Central memory CD8-positive, alpha-beta T cell (primary cell): ENCODE measurements around the gene DHRS3.

Experiments
- ATAC-seq: fragments of 150-1000 bp; cut with Tn5 transposase; replicated peaks from 2 replicates; pipeline ENCODE4 v1.10.0; 2022; ENCODE audit warnings: mild to moderate bottlenecking, moderate FRiP score, moderate number of reproducible peaks; ENCODE audit not compliant: poor library complexity, severe bottlenecking; ENCODE audit errors: extremely low read depth
- DNase-seq, 2 donors: peaks; one replicate each; pipeline ENCODE4 v3.0.0; 2021; ENCODE audit warnings: low spot score in 2 of 2
- H3K27ac Mint-ChIP-seq: one replicate; pipeline ENCODE4 v1.8.0; 2022; ENCODE audit warnings: low read depth, mild to moderate bottlenecking, moderate library complexity, mixed read lengths
- H3K27me3 Mint-ChIP-seq: one replicate; pipeline ENCODE4 v1.8.0; 2022; ENCODE audit warnings: mixed read lengths
- H3K36me3 Mint-ChIP-seq: one replicate; pipeline ENCODE4 v1.8.0; 2022; ENCODE audit warnings: mild to moderate bottlenecking, moderate library complexity, mixed read lengths; ENCODE audit not compliant: insufficient read depth
- H3K4me1 Mint-ChIP-seq: one replicate; pipeline ENCODE4 v1.8.0; 2022; ENCODE audit warnings: mixed read lengths
- H3K4me3 Mint-ChIP-seq: one replicate; pipeline ENCODE4 v1.8.0; 2022; ENCODE audit warnings: mild to moderate bottlenecking, moderate library complexity, mixed read lengths
- H3K9me3 Mint-ChIP-seq: one replicate; pipeline ENCODE4 v1.8.0; 2022; ENCODE audit warnings: mixed read lengths

DHRS3 gene

GRCh38 chr1:12618965-12619791, 1.2 kb upstream of the DHRS3 start:
- peak overlapping the region; percentile 96 for H3K27ac Mint-ChIP-seq
- H3K9me3 Mint-ChIP-seq = no peaks in the 10 kb centered on the region
- peaks cover 54% of the 10 kb centered on the region for H3K4me1 Mint-ChIP-seq
- DNase-seq (no peak), ATAC-seq (peak; percentile 13)
- peak overlapping the region; percentile 99 for H3K4me3 Mint-ChIP-seq
- H3K27me3 Mint-ChIP-seq = no peaks in the 10 kb centered on the region
- H3K36me3 Mint-ChIP-seq = peaks cover 19% of the 10 kb centered on the region

DNA sequence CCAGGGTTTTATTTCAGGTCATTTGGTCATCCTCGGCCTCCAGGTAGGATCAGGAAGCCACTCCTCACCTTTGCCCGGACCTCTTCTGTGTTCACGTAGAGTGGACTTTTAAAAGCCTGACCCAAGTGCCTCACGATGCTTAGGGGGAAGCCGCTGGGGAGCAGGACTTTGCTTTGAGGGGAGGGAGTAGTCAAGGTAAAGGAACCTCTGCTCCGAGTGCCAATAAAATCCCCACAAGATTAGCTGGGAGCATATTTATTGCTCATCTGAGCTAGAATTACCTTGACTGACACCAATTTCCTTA, 603 bp upstream of the DHRS3 start:
- Mint-ChIP-seq H3K27ac (peak overlapping the region; percentile 96), H3K4me1 (peaks cover 56% of the 10 kb centered on the region), H3K27me3 (no peaks in the 10 kb centered on the region), H3K4me3 (peak overlapping the region; percentile 99), H3K9me3 (no peaks in the 10 kb centered on the region), H3K36me3 (peaks cover 19% of the 10 kb centered on the region)
- DNase-seq (no peak), ATAC-seq (no peak)

DNA sequence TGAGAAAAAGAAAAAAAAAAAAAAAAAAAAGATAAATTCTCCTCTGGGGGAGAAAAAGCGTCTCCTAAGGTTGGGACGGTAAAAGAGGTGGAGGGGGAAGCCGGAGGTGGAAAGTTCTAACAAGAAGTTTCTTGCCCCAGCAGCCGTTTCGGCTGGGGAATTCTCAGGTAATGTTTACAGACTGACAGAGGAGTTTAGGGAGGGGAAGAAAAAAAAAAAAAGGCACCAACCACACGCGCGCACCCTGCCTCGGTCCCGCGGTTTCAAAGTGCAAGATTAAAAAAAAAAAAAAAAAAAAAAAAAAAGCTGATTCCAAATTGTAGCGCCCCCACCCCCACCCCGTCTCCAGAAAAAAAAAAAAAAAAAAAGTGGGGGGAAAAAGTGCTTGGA, 504 bp downstream of the DHRS3 start:
- peaks cover 19% of the 10 kb centered on the region for H3K36me3 Mint-ChIP-seq
- H3K9me3 Mint-ChIP-seq = no peaks in the 10 kb centered on the region
- H3K4me1 Mint-ChIP-seq = peaks cover 67% of the 10 kb centered on the region
- ATAC-seq = peak; percentile 21
- DNase-seq = peak in 1 of 2 donors; percentile 24
- H3K27ac Mint-ChIP-seq = peak overlapping the region; percentile 96
- H3K27me3 Mint-ChIP-seq = no peaks in the 10 kb centered on the region
- peak overlapping the region; percentile 99 for H3K4me3 Mint-ChIP-seq

- Mint-ChIP-seq H3K4me1 (peaks cover 73% of the 10 kb centered on the region), H3K9me3 (no peaks in the 10 kb centered on the region), H3K4me3 (peak overlapping the region; percentile 99), H3K27ac (peak overlapping the region; percentile 96), H3K27me3 (no peaks in the 10 kb centered on the region), H3K36me3 (peaks cover 23% of the 10 kb centered on the region)
- ATAC-seq (no peak), DNase-seq (no peak)
Measured at GRCh38 chr1:12616709-12617373, 1.2 kb downstream of the DHRS3 start.

GRCh38 chr1:12615865-12616708, 1.9 kb downstream of the DHRS3 start:
- Mint-ChIP-seq H3K9me3 (no peaks in the 10 kb centered on the region), H3K4me3 (peak overlapping the region; percentile 99), H3K4me1 (peaks cover 76% of the 10 kb centered on the region), H3K27me3 (no peaks in the 10 kb centered on the region), H3K27ac (peak overlapping the region; percentile 96), H3K36me3 (peaks cover 25% of the 10 kb centered on the region)
- ATAC-seq (no peak), DNase-seq (no peak)

GRCh38 chr1:12615159-12615864, 2.7 kb downstream of the DHRS3 start:
- H3K27me3 Mint-ChIP-seq = no peaks in the 10 kb centered on the region
- peak overlapping the region; percentile 99 for H3K4me3 Mint-ChIP-seq
- peak overlapping the region; percentile 96 for H3K27ac Mint-ChIP-seq
- DNase-seq (no peak), ATAC-seq (no peak)
- peaks cover 27% of the 10 kb centered on the region for H3K36me3 Mint-ChIP-seq
- no peaks in the 10 kb centered on the region for H3K9me3 Mint-ChIP-seq
- peaks cover 78% of the 10 kb centered on the region for H3K4me1 Mint-ChIP-seq

DNA sequence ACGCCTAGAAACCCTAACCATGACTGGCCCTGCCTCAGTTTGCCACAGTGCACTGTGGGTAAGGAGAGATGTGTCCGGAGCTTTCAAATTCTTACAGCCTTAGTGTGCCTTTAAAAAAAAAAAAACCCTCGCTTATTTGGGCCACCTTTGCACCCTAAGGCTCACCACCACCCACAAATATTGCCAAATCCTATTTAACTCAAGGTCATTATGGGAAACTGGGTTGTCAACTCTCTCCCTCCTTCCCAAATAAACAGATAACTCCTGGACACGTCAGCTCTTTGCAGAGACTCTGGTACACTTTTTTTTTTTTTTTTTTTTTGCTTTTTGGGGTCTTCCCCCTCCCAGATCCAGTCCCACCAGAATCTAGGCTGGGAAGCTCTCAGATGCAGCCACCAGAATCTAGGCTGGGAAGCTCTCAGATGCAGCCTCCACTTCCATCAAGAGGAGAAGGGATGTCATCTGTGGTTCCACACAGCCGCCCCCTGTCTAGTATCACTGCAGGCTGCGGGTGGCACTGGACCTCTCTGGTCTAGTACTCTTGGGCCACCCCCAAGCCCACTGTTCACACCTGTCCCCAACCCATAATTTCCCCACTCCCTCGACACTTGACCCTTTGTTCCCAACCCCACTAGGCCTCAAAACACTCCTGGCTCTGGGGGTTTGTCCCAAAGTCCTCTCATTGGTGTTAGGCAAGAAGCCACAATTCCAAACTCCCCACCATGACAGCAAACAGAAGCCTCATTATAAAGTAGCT, 3.4 kb downstream of the DHRS3 start:
- H3K9me3 Mint-ChIP-seq = no peaks in the 10 kb centered on the region
- peak overlapping the region; percentile 84 for H3K27ac Mint-ChIP-seq
- no peak for DNase-seq
- H3K4me1 Mint-ChIP-seq = peaks cover 77% of the 10 kb centered on the region
- ATAC-seq = no peak
- H3K27me3 Mint-ChIP-seq = no peaks in the 10 kb centered on the region
- H3K4me3 Mint-ChIP-seq = peak overlapping the region; percentile 99
- H3K36me3 Mint-ChIP-seq = peaks cover 28% of the 10 kb centered on the region

GRCh38 chr1:12613180-12613579, 4.8 kb downstream of the DHRS3 start:
- Mint-ChIP-seq H3K4me1 (peaks cover 73% of the 10 kb centered on the region), H3K27ac (no peak overlapping the region), H3K4me3 (no peak overlapping the region), H3K9me3 (no peaks in the 10 kb centered on the region), H3K36me3 (peaks cover 22% of the 10 kb centered on the region), H3K27me3 (no peaks in the 10 kb centered on the region)
- ATAC-seq (no peak), DNase-seq (no peak)

DNA sequence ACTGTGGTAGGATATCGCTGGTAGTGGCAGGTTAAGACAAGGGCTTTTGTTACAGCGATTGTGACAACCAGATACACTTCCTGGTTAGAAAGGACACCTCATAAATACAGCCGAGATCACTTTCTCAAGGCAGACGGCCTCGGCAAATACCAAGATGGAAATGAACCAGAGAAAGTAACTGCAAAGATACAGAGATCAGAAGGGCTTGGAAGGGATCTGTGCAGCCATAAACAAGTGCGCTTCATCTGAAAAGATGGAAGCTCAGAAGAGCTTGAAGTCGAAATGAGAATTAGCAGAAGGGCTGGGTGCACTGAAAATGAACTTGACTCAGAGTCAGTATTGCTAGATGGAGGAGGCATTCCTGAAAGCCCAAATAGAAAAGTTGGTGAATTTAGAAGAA, 7.1 kb downstream of the DHRS3 start:
- H3K27ac Mint-ChIP-seq = peak overlapping the region; percentile 73
- H3K27me3 Mint-ChIP-seq = no peaks in the 10 kb centered on the region
- H3K36me3 Mint-ChIP-seq = peaks cover 11% of the 10 kb centered on the region
- peaks cover 69% of the 10 kb centered on the region for H3K4me1 Mint-ChIP-seq
- no peaks in the 10 kb centered on the region for H3K9me3 Mint-ChIP-seq
- DNase-seq = no peak
- H3K4me3 Mint-ChIP-seq = no peak overlapping the region
- no peak for ATAC-seq

GRCh38 chr1:12610305-12610935, 7.6 kb downstream of the DHRS3 start:
- no peaks in the 10 kb centered on the region for H3K27me3 Mint-ChIP-seq
- DNase-seq = no peak
- no peaks in the 10 kb centered on the region for H3K9me3 Mint-ChIP-seq
- peaks cover 64% of the 10 kb centered on the region for H3K4me1 Mint-ChIP-seq
- no peak for ATAC-seq
- H3K4me3 Mint-ChIP-seq = no peak overlapping the region
- peak overlapping the region; percentile 73 for H3K27ac Mint-ChIP-seq
- peaks cover 11% of the 10 kb centered on the region for H3K36me3 Mint-ChIP-seq

DNA sequence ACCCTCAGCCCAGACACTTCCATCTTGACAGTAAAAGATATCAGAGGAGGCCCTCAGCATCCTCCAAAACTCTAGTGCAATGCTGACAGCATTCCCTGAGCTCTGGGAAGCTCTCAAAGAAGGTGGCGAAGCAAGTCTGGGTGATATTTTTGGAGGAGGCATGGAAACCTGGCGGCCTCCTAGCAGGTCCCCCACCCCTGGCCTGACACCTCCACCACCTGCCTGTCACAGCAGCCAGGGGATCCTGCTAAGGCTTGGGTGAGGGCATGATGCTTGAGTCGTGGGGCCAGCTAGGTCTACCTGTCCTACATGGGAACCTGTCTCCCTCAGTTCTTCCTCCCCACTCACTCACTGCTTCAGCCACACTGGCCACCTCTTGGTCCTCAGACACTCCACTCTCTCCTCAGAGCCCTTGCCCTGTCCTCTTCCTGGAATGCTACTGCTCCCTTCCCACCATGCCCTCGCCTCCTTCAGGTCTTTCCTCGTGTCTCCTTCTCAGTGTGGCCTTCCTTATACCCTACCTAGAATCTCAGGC, 8.5 kb downstream of the DHRS3 start:
- Mint-ChIP-seq H3K9me3 (no peaks in the 10 kb centered on the region), H3K27me3 (no peaks in the 10 kb centered on the region), H3K27ac (peak overlapping the region; percentile 73), H3K4me1 (peaks cover 60% of the 10 kb centered on the region), H3K4me3 (no peak overlapping the region), H3K36me3 (peaks cover 9% of the 10 kb centered on the region)
- no peak for ATAC-seq
- DNase-seq = no peak
